Liver (tissue), 9 donors: ENCODE measurements around the gene ZNF562. TPM values are rescaled to one million over a fixed set of nuclear protein-coding genes. Genes with fewer than 3 reads are reported as not detected.

Source experiments
- DNase-seq: peaks from one replicate; pipeline ENCODE4 v3.0.0-alpha.2; 2017; ENCODE audit warnings: low spot score
- H3K27ac ChIP-seq, 2 donors: one replicate each; pipeline ENCODE4 v1.7.0; 2013; ENCODE audit warnings: inconsistent platforms in 2 of 2, low read length in 2 of 2, control low read depth in 1 of 2, low read depth in 1 of 2, mild to moderate bottlenecking in 1 of 2
- H3K27me3 ChIP-seq, 4 donors: one replicate each; pipeline versions ENCODE4 v1.6.1 to v1.7.0; 2013; ENCODE audit warnings: low read length in 3 of 4, inconsistent platforms in 1 of 4, mild to moderate bottlenecking in 1 of 4, moderate library complexity in 1 of 4; ENCODE audit not compliant: control insufficient read depth in 4 of 4, insufficient read depth in 4 of 4
- H3K36me3 ChIP-seq, 4 donors: one replicate each; pipeline versions ENCODE4 v1.6.1 to v1.7.0; 2013; ENCODE audit warnings: low read length in 3 of 4, mild to moderate bottlenecking in 3 of 4, low read depth in 1 of 4, moderate library complexity in 1 of 4; ENCODE audit not compliant: control insufficient read depth in 4 of 4, insufficient read depth in 3 of 4
- H3K4me1 ChIP-seq, 4 donors: one replicate each; pipeline versions ENCODE4 v1.6.1 to v1.7.0; 2013; ENCODE audit warnings: low read length in 3 of 4, mild to moderate bottlenecking in 3 of 4, moderate library complexity in 1 of 4; ENCODE audit not compliant: control insufficient read depth in 4 of 4, insufficient read depth in 4 of 4
- H3K4me3 ChIP-seq, 3 donors: one replicate each; pipeline versions ENCODE4 v1.6.1 to v1.7.0; 2013; ENCODE audit warnings: low read length in 3 of 3, control low read depth in 1 of 3, low read depth in 1 of 3, mild to moderate bottlenecking in 1 of 3
- H3K9ac ChIP-seq, 2 donors: one replicate each; pipeline ENCODE4 v1.7.0; 2013; ENCODE audit warnings: low read length in 2 of 2, mild to moderate bottlenecking in 2 of 2, moderate library complexity in 2 of 2, control low read depth in 1 of 2, low read depth in 1 of 2
- H3K9me3 ChIP-seq, 4 donors: one replicate each; pipeline versions ENCODE4 v1.6.1 to v1.7.0; 2013; ENCODE audit warnings: low read length in 3 of 4; ENCODE audit not compliant: control insufficient read depth in 4 of 4
- EGR1 ChIP-seq, 2 donors: IDR thresholded peaks; 2 replicates each; pipeline ENCODE4 v1.6.1; 2016 to 2018; ENCODE audit warnings: antibody characterized with exemption in 2 of 2, low read depth in 2 of 2
- FOXA2 ChIP-seq: IDR thresholded peaks from 2 replicates; pipeline ENCODE4 v1.6.1; 2016; ENCODE audit warnings: antibody characterized with exemption
- GABPA ChIP-seq, 2 donors: IDR thresholded peaks in 1 of 2; conservative IDR thresholded peaks in 1 of 2; 2 replicates each; pipeline ENCODE4 v1.6.1; 2016; ENCODE audit warnings: antibody characterized with exemption in 2 of 2, mild to moderate bottlenecking in 1 of 2, moderate library complexity in 1 of 2
- HNF4A ChIP-seq, 2 donors: conservative IDR thresholded peaks; 2 replicates each; pipeline ENCODE4 v1.6.1; 2016; ENCODE audit warnings: antibody characterized with exemption in 2 of 2, mild to moderate bottlenecking in 2 of 2
- HNF4G ChIP-seq: IDR thresholded peaks from 2 replicates; pipeline ENCODE4 v1.6.1; 2016; ENCODE audit warnings: antibody characterized with exemption
- JUND ChIP-seq, 2 donors: IDR thresholded peaks; 2 replicates each; pipeline ENCODE4 v1.6.1; 2016; ENCODE audit warnings: antibody characterized with exemption in 2 of 2
- RAD21 ChIP-seq, 2 donors: IDR thresholded peaks; 2 replicates each; pipeline ENCODE4 v1.6.1; 2016; ENCODE audit warnings: antibody characterized with exemption in 2 of 2, mild to moderate bottlenecking in 2 of 2
- RXRA ChIP-seq, 2 donors: IDR thresholded peaks; 2 replicates each; pipeline ENCODE4 v1.6.1; 2017 to 2018; ENCODE audit warnings: antibody characterized with exemption in 2 of 2, mild to moderate bottlenecking in 1 of 2
- SP1 ChIP-seq: IDR thresholded peaks from 2 replicates; pipeline ENCODE4 v1.6.1; 2018; ENCODE audit warnings: antibody characterized with exemption, mild to moderate bottlenecking
- TAF1 ChIP-seq: conservative IDR thresholded peaks from 2 replicates; pipeline ENCODE4 v1.6.1; 2016; ENCODE audit warnings: antibody characterized with exemption, mild to moderate bottlenecking
- YY1 ChIP-seq: IDR thresholded peaks from 2 replicates; pipeline ENCODE4 v1.6.1; 2016; ENCODE audit warnings: antibody characterized with exemption, mild to moderate bottlenecking
- WGBS: extraction: QIAGEN DNeasy Blood & Tissue Kit; methylation state at CpG from one replicate; pipeline ENCODE4 v1.1.7; 2013; 5-methylcytosine and 5-hydroxymethylcytosine counted together
- polyA plus RNA-seq, 2 donors: library from polyadenylated mRNA; stranded (reverse) in 1 of 2; unstranded in 1 of 2; fragments of 200-250 nt in 1 of 2; fragments of >200 nt in 1 of 2; fragmentation: Nextera tagmentation in 1 of 2; extraction: Ambion mirVana in 1 of 2; gene quantifications; one replicate each; pipeline versions ENCODE4 v1.2.1 to v1.2.3, GENCODE V29; 2013 to 2015
- total RNA-seq, 2 donors: library from RNA; depleted of rRNA; stranded (reverse); fragments of >200 nt; gene quantifications; one replicate each; pipeline ENCODE4 v1.2.3, GENCODE V29; 2014
- TF ChIP-seq, protein P1 (sequence below): IDR thresholded peaks from 2 replicates; pipeline ENCODE4 v1.6.1; 2016; ENCODE audit warnings: antibody characterized with exemption
- TF ChIP-seq, protein P2 (sequence below): IDR thresholded peaks from 2 replicates; pipeline ENCODE4 v1.6.1; 2016; ENCODE audit warnings: antibody characterized with exemption
- TF ChIP-seq, protein P3 (sequence below): fragments of 150-350 bp; IDR thresholded peaks from 2 replicates; pipeline ENCODE4 v1.5.1; 2017; ENCODE audit warnings: improper control_type of control experiment, low read depth, low read length; ENCODE audit not compliant: missing input control
- donor health status: healthy.
- donor health status: healthy.
- donor health status: healthy.
- donor health status: healthy.
- donor health status: healthy.

The ZNF562 gene
- 10 to 100 TPM; 13.6 to 14.9 TPM for total RNA-seq
- 1 to 10 TPM; 4.1 to 4.4 TPM for polyA plus RNA-seq

DNA sequence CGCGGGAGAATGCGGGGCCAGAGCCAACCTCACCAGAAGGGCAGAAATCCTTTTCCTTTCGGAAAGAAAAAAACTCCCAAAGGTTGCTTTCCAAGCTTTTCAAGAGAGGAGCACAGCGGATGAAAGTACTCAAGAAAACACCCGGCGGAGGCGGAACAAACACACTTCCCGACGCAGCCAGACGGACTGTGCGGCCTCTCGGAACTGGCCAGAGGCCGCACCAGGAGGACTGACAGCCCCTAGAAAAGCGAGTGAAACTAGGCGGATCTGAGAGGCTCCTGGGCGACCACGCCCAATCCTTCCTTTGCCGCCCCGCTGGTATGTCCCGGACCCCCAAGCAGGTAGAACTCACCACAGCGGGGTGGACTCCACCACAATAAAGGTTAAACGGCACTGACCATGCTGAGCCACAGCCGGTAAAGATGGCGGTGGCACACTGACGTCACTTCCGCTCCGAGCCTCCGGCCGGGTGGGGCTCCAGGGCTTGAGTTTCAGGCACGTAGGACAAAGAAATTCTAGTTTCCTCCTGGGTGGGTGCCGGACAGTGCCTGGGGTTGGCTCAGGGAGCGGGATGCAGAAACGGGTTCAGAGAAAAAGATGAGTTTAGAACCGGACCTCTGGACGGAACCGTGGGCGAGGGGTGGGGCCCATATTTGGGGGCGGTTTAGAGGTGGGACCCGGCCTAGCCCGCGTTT lies at the start of gene ZNF562:
Gene ZNF562, minus strand, starts transcription at position 438 of the 695 bp plus-strand sequence. CDS start 14,356 bp downstream, outside the sequence.
- 1% methylated on average over 42 of the region's 42 CpGs for WGBS
- Histone ChIP-seq H3K4me1 (peaks cover 0 to 2% (median 0%) of the 10 kb centered on the region in 4 donors), H3K27me3 (no peaks in the 10 kb centered on the region), H3K27ac (peak within 1 kb of the TSS; percentile 83 to 92), H3K36me3 (peaks cover 4 to 17% (median 10%) of the 10 kb centered on the region in 4 donors), H3K4me3 (peak within 1 kb of the TSS; percentile 67 to 98 (median 88)), H3K9me3 (peaks cover 2 to 15% (median 9%) of the 10 kb centered on the region in 4 donors), H3K9ac (peak within 1 kb of the TSS; percentile 86 to 87)
- DNase-seq, result peak; percentile 89
- TF ChIP-seq FOXA2, result no peak
- TF ChIP-seq, protein P1, sequence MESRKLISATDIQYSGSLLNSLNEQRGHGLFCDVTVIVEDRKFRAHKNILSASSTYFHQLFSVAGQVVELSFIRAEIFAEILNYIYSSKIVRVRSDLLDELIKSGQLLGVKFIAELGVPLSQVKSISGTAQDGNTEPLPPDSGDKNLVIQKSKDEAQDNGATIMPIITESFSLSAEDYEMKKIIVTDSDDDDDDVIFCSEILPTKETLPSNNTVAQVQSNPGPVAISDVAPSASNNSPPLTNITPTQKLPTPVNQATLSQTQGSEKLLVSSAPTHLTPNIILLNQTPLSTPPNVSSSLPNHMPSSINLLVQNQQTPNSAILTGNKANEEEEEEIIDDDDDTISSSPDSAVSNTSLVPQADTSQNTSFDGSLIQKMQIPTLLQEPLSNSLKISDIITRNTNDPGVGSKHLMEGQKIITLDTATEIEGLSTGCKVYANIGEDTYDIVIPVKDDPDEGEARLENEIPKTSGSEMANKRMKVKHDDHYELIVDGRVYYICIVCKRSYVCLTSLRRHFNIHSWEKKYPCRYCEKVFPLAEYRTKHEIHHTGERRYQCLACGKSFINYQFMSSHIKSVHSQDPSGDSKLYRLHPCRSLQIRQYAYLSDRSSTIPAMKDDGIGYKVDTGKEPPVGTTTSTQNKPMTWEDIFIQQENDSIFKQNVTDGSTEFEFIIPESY, result peak; percentile 36
- no peak for TF ChIP-seq SP1
- TF ChIP-seq RXRA (IDR thresholded peaks at IDR 0.05), result peak in 1 of 2 donors; percentile 7
- TF ChIP-seq GABPA (IDR thresholded peaks at IDR 0.05 in 1 of 2, conservative IDR thresholded peaks at IDR 0.05 in 1 of 2), result peak; percentile 86 to 93
- TF ChIP-seq YY1, result peak; percentile 98
- TF ChIP-seq EGR1 (IDR thresholded peaks at IDR 0.05; ENCODE audit: low read depth in 2 of 2), result no peak
- peak in 1 of 2 donors; percentile 22 for TF ChIP-seq JUND (IDR thresholded peaks at IDR 0.05)
- TF ChIP-seq TAF1, result peak; percentile 47
- TF ChIP-seq RAD21 (IDR thresholded peaks at IDR 0.05), result peak in 1 of 2 donors; percentile 23
- TF ChIP-seq, protein P2, sequence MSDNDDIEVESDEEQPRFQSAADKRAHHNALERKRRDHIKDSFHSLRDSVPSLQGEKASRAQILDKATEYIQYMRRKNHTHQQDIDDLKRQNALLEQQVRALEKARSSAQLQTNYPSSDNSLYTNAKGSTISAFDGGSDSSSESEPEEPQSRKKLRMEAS, result peak; percentile 56

DNA sequence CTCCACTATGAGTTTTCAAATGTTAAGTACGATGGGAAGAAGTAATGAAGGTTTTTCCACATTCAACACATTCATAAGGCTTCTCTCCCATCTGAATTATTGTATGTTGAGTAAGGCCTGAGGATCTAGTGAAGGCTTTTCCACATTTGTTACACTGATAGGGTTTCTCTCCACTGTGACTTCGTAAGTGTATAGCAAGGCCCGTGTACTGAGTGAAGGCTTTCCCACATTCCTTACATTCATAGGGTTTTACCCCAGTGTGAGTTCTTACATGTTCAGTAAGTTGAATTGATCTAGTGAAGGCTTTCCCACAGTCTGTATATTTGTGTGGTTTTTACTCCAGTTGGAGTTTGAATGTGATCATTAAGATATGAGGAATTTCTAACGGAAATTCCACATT lies 49.3 kb upstream of the ZNF562 start:
- Histone ChIP-seq H3K9ac (no peak overlapping the region), H3K27ac (no peak overlapping the region), H3K4me3 (peak overlapping the region in 1 of 3 donors; percentile 23), H3K9me3 (peaks cover 4 to 16% (median 12%) of the 10 kb centered on the region in 4 donors), H3K36me3 (no peaks in the 10 kb centered on the region), H3K27me3 (no peaks in the 10 kb centered on the region), H3K4me1 (no peaks in the 10 kb centered on the region)
- TF ChIP-seq, protein P3, sequence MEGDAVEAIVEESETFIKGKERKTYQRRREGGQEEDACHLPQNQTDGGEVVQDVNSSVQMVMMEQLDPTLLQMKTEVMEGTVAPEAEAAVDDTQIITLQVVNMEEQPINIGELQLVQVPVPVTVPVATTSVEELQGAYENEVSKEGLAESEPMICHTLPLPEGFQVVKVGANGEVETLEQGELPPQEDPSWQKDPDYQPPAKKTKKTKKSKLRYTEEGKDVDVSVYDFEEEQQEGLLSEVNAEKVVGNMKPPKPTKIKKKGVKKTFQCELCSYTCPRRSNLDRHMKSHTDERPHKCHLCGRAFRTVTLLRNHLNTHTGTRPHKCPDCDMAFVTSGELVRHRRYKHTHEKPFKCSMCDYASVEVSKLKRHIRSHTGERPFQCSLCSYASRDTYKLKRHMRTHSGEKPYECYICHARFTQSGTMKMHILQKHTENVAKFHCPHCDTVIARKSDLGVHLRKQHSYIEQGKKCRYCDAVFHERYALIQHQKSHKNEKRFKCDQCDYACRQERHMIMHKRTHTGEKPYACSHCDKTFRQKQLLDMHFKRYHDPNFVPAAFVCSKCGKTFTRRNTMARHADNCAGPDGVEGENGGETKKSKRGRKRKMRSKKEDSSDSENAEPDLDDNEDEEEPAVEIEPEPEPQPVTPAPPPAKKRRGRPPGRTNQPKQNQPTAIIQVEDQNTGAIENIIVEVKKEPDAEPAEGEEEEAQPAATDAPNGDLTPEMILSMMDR, result no peak
- no peak for TF ChIP-seq RXRA (IDR thresholded peaks at IDR 0.05)
- no peak for TF ChIP-seq SP1
- no peak for TF ChIP-seq EGR1 (IDR thresholded peaks at IDR 0.05; ENCODE audit: low read depth in 2 of 2)
- no peak for TF ChIP-seq YY1
- no peak for TF ChIP-seq TAF1
- no peak for TF ChIP-seq RAD21 (IDR thresholded peaks at IDR 0.05)
- no peak for TF ChIP-seq HNF4A (conservative IDR thresholded peaks at IDR 0.05)
- no peak for TF ChIP-seq HNF4G
- no peak for DNase-seq
- 84% methylated on average over 4 of the region's 4 CpGs for WGBS
